ENCODE results near the gene CNOT4. TPM values are rescaled to one million over a fixed set of nuclear protein-coding genes. Genes with fewer than 3 reads are reported as not detected.
"Not testable (repeated sequence)": the region's sequence is repeated elsewhere in the genome, so short reads cannot be mapped to it uniquely, and the experiment has no call there.

Gene CNOT4
- total RNA-seq, 1 donor from 2014 or later, result 25.7 TPM

- DNase-seq (ENCODE audit: low spot score), result no peak
These were observed 50.8 kb downstream of the CNOT4 start for GRCh38 chr7:135459076-135459475.

GRCh38 chr7:135454060-135454459 is 55.8 kb downstream of the CNOT4 start:
- DNase-seq (ENCODE audit: low spot score), result no peak

- DNase-seq (ENCODE audit: low spot score), result no peak
These were observed 60.5 kb downstream of the CNOT4 start for GRCh38 chr7:135449436-135449835.

- no peak for DNase-seq (ENCODE audit: low spot score)
These were observed 61.1 kb downstream of the CNOT4 start for GRCh38 chr7:135448753-135449152.

- DNase-seq (ENCODE audit: low spot score), result no peak
These were observed 62.2 kb downstream of the CNOT4 start for GRCh38 chr7:135447748-135448147.

GRCh38 chr7:135445690-135446089 is 64.2 kb downstream of the CNOT4 start:
- DNase-seq (ENCODE audit: low spot score), result no peak

GRCh38 chr7:135445266-135445665 is 64.6 kb downstream of the CNOT4 start:
- not testable (repeated sequence) for DNase-seq (ENCODE audit: low spot score)

- no peak for DNase-seq (ENCODE audit: low spot score)
These were observed 68.1 kb downstream of the CNOT4 start for GRCh38 chr7:135441791-135442190.

GRCh38 chr7:135434047-135434446 is 75.9 kb downstream of the CNOT4 start:
- DNase-seq (ENCODE audit: low spot score), result no peak

GRCh38 chr7:135430626-135431025 is 79.3 kb downstream of the CNOT4 start:
- DNase-seq (ENCODE audit: low spot score), result no peak

- no peak for DNase-seq (ENCODE audit: low spot score)
These were observed 81.0 kb downstream of the CNOT4 start for GRCh38 chr7:135428879-135429278.

GRCh38 chr7:135428011-135428410 is 81.9 kb downstream of the CNOT4 start:
- DNase-seq (ENCODE audit: low spot score), result no peak

- DNase-seq (ENCODE audit: low spot score), result no peak
These were observed 82.7 kb downstream of the CNOT4 start for GRCh38 chr7:135427166-135427565.

GRCh38 chr7:135425036-135425435 is 84.9 kb downstream of the CNOT4 start:
- no peak for DNase-seq (ENCODE audit: low spot score)

GRCh38 chr7:135420786-135421185 is 89.1 kb downstream of the CNOT4 start:
- no peak for DNase-seq (ENCODE audit: low spot score)

- no peak for DNase-seq (ENCODE audit: low spot score)
These were observed 93.5 kb downstream of the CNOT4 start for GRCh38 chr7:135416431-135416830.

GRCh38 chr7:135414850-135415439 is 95.0 kb downstream of the CNOT4 start:
- no peak for DNase-seq (ENCODE audit: low spot score)

GRCh38 chr7:135414208-135414607 is 95.7 kb downstream of the CNOT4 start:
- DNase-seq (ENCODE audit: low spot score), result no peak

- DNase-seq (ENCODE audit: low spot score), result no peak
These were observed 98.8 kb downstream of the CNOT4 start for GRCh38 chr7:135411098-135411497.

- DNase-seq (ENCODE audit: low spot score), result no peak
These were observed 99.4 kb downstream of the CNOT4 start for GRCh38 chr7:135410543-135410942.

GRCh38 chr7:135409845-135410542 is 99.9 kb downstream of the CNOT4 start:
- no peak for DNase-seq (ENCODE audit: low spot score)

GRCh38 chr7:135407884-135408283 is 102.0 kb downstream of the CNOT4 start:
- no peak for DNase-seq (ENCODE audit: low spot score)

GRCh38 chr7:135406918-135407317 is 103.0 kb downstream of the CNOT4 start:
- DNase-seq (ENCODE audit: low spot score), result no peak

GRCh38 chr7:135405969-135406368 is 103.9 kb downstream of the CNOT4 start:
- no peak for DNase-seq (ENCODE audit: low spot score)
